GM12878 (cell line): ENCODE measurements around the gene NBEA. TPM values are rescaled to one million over a fixed set of nuclear protein-coding genes. Genes with fewer than 3 reads are reported as not detected.

ENCODE experiments used
- ATAC-seq: fragments of 200-7000 bp; cut with Tn5 transposase; 3 replicates; pipeline ENCODE4 v1.9.1; 2020; ENCODE audit warnings: mild to moderate bottlenecking, moderate library complexity
- BruUV-seq: library from RNA; stranded (reverse); fragments of 400-500 nt; replicated peaks from 2 replicates; lab custom pipeline; 2021; lab: Mats Ljungman, UMichigan
- CTCF ChIA-PET: fragments of 300-600 bp; sonication (Branson Sonifier 250); formaldehyde crosslinking; extraction: SDS; loops from one replicate; lab custom pipeline; 2021; ENCODE audit warnings: inconsistent platforms; lab: Yijun Ruan, JAX
- POLR2A ChIA-PET: fragments of 350-600 bp; formaldehyde crosslinking; extraction: SDS; loops from one replicate; lab custom pipeline; 2021; ENCODE audit warnings: inconsistent platforms; lab: Charles Lee
- RAD21 ChIA-PET: fragments of 300-600 bp; sonication (Branson Sonifier 250); formaldehyde crosslinking; loops from one replicate; lab custom pipeline; 2023; ENCODE audit warnings: antibody characterized with exemption; ENCODE audit not compliant: unreplicated experiment; lab: Charles Lee
- SMC1A ChIA-PET: fragments of 300-600 bp; sonication (Branson Sonifier 250); formaldehyde crosslinking; loops from one replicate; lab custom pipeline; 2023; ENCODE audit not compliant: unreplicated experiment, uncharacterized antibody; lab: Charles Lee
- DNase-seq: peaks from one replicate; pipeline ENCODE4 v3.0.0-alpha.2; 2011; ENCODE audit warnings: low read depth, low spot score
- FAIRE-seq: peaks from 3 replicates; lab custom pipeline; 2011; peaks lifted over from hg19 to GRCh38; lab: Jason Lieb, UNC
- H2AFZ ChIP-seq: 2 replicates; pipeline ENCODE4 v1.6.0; 2011; ENCODE audit warnings: low read depth, low read length, control low read depth; ENCODE audit not compliant: control insufficient read depth
- H3K27ac ChIP-seq: 2 replicates; pipeline ENCODE4 v1.5.1; 2011; ENCODE audit warnings: control low read depth; ENCODE audit not compliant: control insufficient read depth, insufficient read depth
- H3K27me3 ChIP-seq, 2 experiments: replicated peaks in 1 of 2; 2 replicates each; pipeline versions ENCODE4 v1.6.0 to v1.6.1; 2011; ENCODE audit warnings: low read length in 1 of 2; ENCODE audit not compliant: control insufficient read depth in 2 of 2, insufficient read depth in 2 of 2
- H3K36me3 ChIP-seq, 2 experiments: 2 replicates each; pipeline ENCODE4 v1.5.1; 2011; ENCODE audit warnings: low read length in 1 of 2; ENCODE audit not compliant: control insufficient read depth in 2 of 2, insufficient read depth in 2 of 2
- H3K4me1 ChIP-seq: 2 replicates; pipeline ENCODE4 v1.6.1; 2011; ENCODE audit warnings: mild to moderate bottlenecking, low read length, moderate library complexity, mixed read lengths; ENCODE audit not compliant: control insufficient read depth, insufficient read depth
- H3K4me2 ChIP-seq: 2 replicates; pipeline ENCODE4 v1.6.0; 2011; ENCODE audit warnings: control low read depth; ENCODE audit not compliant: control insufficient read depth, insufficient read depth
- H3K4me3 ChIP-seq: fragments of 200-600 bp; sonication (generic); 2 replicates; pipeline ENCODE4 v1.5.1; 2016
- H3K79me2 ChIP-seq: 2 replicates; pipeline ENCODE4 v1.6.0; 2011; ENCODE audit warnings: low read length; ENCODE audit not compliant: control insufficient read depth, insufficient read depth
- H3K9ac ChIP-seq: 2 replicates; pipeline ENCODE4 v1.8.0; 2011; ENCODE audit warnings: low read length, control low read depth, mixed read lengths; ENCODE audit not compliant: control insufficient read depth, insufficient read depth
- H3K9me3 ChIP-seq: replicated peaks from 3 replicates; pipeline ENCODE4 v1.5.1; 2011; ENCODE audit warnings: mild to moderate bottlenecking, low read length; ENCODE audit not compliant: control insufficient read depth, insufficient read depth
- H4K20me1 ChIP-seq: 2 replicates; pipeline ENCODE4 v1.6.0; 2011; ENCODE audit not compliant: control insufficient read depth, insufficient read depth
- CTCF ChIP-seq, 3 experiments: IDR thresholded peaks in 2 of 3; conservative IDR thresholded peaks in 1 of 3; 2 replicates each; pipeline ENCODE4 v1.5.1; 2011; ENCODE audit warnings: low read depth in 3 of 3, low read length in 3 of 3, mild to moderate bottlenecking in 3 of 3, control low read depth in 2 of 3, moderate library complexity in 2 of 3, inconsistent platforms in 1 of 3, mixed read lengths in 1 of 3; ENCODE audit not compliant: control insufficient read depth in 2 of 3, insufficient read depth in 1 of 3; ENCODE audit errors: extremely low read depth in 1 of 3
- JUND ChIP-seq: IDR thresholded peaks from 2 replicates; pipeline ENCODE4 v1.6.1; 2012; ENCODE audit warnings: low read depth, mild to moderate bottlenecking, low read length, improper control_type of control experiment, moderate library complexity
- NFXL1 ChIP-seq: fragments of 450-650 bp; IDR thresholded peaks from 2 replicates; pipeline ENCODE4 v1.6.1; 2017; ENCODE audit warnings: antibody characterized with exemption, mild to moderate bottlenecking, borderline replicate concordance
- POLR2AphosphoS2 ChIP-seq: IDR thresholded peaks from 2 replicates; pipeline ENCODE4 v1.6.1; 2011; ENCODE audit warnings: low read depth, mild to moderate bottlenecking, low read length, improper control_type of control experiment, moderate library complexity
- RFX5 ChIP-seq: IDR thresholded peaks from 2 replicates; pipeline ENCODE4 v1.6.1; 2011; ENCODE audit warnings: low read depth, low read length, improper control_type of control experiment
- SIN3A ChIP-seq: IDR thresholded peaks from 2 replicates; pipeline ENCODE4 v1.6.1; 2012; ENCODE audit warnings: low read depth, low read length, improper control_type of control experiment
- SREBF1 ChIP-seq: IDR thresholded peaks from 2 replicates; pipeline ENCODE4 v1.6.1; 2012; ENCODE audit warnings: mild to moderate bottlenecking, low read length
- YY1 ChIP-seq: IDR thresholded peaks from 2 replicates; pipeline ENCODE4 v1.6.1; 2011; ENCODE audit warnings: low read depth, mild to moderate bottlenecking, low read length
- ZNF622 ChIP-seq: fragments of 450-650 bp; IDR thresholded peaks from 2 replicates; pipeline ENCODE4 v1.6.1; 2017; ENCODE audit warnings: mild to moderate bottlenecking, inconsistent platforms
- WGBS: methylation state at CpG from one replicate; pipeline ENCODE4 v1.1.6; 2016; ENCODE audit warnings: low lambda C conversion rate; ENCODE audit not compliant: insufficient replicate concordance, insufficient coverage; ENCODE audit errors: missing lambda C conversion rate; 5-methylcytosine and 5-hydroxymethylcytosine counted together
- in situ Hi-C: fragments of 300-500 bp; cut with MboI; formaldehyde crosslinking; loops from 9 replicates; pipeline ENCODE4 v1.14.3; 2018; ENCODE audit warnings: mixed read lengths
- intact Hi-C: fragments of 100-400 bp; cut with micrococcal nuclease; formaldehyde crosslinking; loops from one replicate; pipeline ENCODE4 v1.14.2; 2022; ENCODE audit not compliant: unreplicated experiment
- polyA plus RNA-seq, 11 experiments: library from polyadenylated mRNA; depleted of rRNA in 4 of 11; unstranded in 6 of 11; stranded (reverse) in 5 of 11; fragments of >200 nt; fragmentation: Nextera tagmentation in 4 of 11; fragmentation: Illumina TruSeq in 1 of 11; extraction: Ambion mirVana in 4 of 11; extraction: Trizol in 1 of 11; gene quantifications; 1 replicate in 1 of 11; 2 replicates in 10 of 11; pipeline versions ENCODE4 v1.2.1 to v1.2.3, GENCODE V29; 2011 to 2016; ENCODE audit warnings: inconsistent platforms in 2 of 11, missing spikeins in 2 of 11, low read depth in 1 of 11
- total RNA-seq, 4 experiments: library from RNA; depleted of rRNA in 3 of 4; stranded (reverse); fragments of >200 nt in 3 of 4; fragmentation: Illumina TruSeq in 1 of 4; extraction: Trizol in 1 of 4; gene quantifications; 2 replicates each; pipeline versions ENCODE4 v1.2.1 to v1.2.3, GENCODE V29; 2013 to 2021
- TF ChIP-seq, protein P1 (sequence below): IDR thresholded peaks from 2 replicates; pipeline ENCODE4 v1.6.1; 2012; ENCODE audit warnings: improper control_type of control experiment, low read depth, low read length; ENCODE audit not compliant: insufficient replicate concordance
- TF ChIP-seq, protein P2 (sequence below): fragments of 450-650 bp; IDR thresholded peaks from 2 replicates; pipeline ENCODE4 v1.6.1; 2018; ENCODE audit warnings: borderline replicate concordance, mild to moderate bottlenecking; ENCODE audit not compliant: partially characterized antibody

Gene NBEA
- total and polyA plus RNA-seq, 10 of the 15 experiments (the other 5 are each of a cell fraction or from before 2014, with no cell fraction given): 0.23 to 3.6 (median 0.55) TPM

GRCh38 chr13:35514801-35515502, 572.9 kb downstream of the NBEA start:
- Histone ChIP-seq H4K20me1 (no peaks in the 10 kb centered on the region), H3K4me2 (no peak overlapping the region), H3K9ac (no peak overlapping the region), H2AFZ (no peak overlapping the region), H3K36me3 (no peaks in the 10 kb centered on the region), H3K4me3 (no peak overlapping the region), H3K27me3 (no peaks in the 10 kb centered on the region), H3K79me2 (no peaks in the 10 kb centered on the region), H3K4me1 (no peaks in the 10 kb centered on the region), H3K9me3 (no peaks in the 10 kb centered on the region), H3K27ac (no peak overlapping the region)
- POLR2A ChIA-PET: no interaction called here
- CTCF ChIA-PET: interaction anchor here (0.7 kb wide), 1 partner anchor 12 kb away, joined by 4 read pairs; no protein-coding TSS in a partner anchor
- intact Hi-C loops: no loop called here
- TF ChIP-seq, protein P1, sequence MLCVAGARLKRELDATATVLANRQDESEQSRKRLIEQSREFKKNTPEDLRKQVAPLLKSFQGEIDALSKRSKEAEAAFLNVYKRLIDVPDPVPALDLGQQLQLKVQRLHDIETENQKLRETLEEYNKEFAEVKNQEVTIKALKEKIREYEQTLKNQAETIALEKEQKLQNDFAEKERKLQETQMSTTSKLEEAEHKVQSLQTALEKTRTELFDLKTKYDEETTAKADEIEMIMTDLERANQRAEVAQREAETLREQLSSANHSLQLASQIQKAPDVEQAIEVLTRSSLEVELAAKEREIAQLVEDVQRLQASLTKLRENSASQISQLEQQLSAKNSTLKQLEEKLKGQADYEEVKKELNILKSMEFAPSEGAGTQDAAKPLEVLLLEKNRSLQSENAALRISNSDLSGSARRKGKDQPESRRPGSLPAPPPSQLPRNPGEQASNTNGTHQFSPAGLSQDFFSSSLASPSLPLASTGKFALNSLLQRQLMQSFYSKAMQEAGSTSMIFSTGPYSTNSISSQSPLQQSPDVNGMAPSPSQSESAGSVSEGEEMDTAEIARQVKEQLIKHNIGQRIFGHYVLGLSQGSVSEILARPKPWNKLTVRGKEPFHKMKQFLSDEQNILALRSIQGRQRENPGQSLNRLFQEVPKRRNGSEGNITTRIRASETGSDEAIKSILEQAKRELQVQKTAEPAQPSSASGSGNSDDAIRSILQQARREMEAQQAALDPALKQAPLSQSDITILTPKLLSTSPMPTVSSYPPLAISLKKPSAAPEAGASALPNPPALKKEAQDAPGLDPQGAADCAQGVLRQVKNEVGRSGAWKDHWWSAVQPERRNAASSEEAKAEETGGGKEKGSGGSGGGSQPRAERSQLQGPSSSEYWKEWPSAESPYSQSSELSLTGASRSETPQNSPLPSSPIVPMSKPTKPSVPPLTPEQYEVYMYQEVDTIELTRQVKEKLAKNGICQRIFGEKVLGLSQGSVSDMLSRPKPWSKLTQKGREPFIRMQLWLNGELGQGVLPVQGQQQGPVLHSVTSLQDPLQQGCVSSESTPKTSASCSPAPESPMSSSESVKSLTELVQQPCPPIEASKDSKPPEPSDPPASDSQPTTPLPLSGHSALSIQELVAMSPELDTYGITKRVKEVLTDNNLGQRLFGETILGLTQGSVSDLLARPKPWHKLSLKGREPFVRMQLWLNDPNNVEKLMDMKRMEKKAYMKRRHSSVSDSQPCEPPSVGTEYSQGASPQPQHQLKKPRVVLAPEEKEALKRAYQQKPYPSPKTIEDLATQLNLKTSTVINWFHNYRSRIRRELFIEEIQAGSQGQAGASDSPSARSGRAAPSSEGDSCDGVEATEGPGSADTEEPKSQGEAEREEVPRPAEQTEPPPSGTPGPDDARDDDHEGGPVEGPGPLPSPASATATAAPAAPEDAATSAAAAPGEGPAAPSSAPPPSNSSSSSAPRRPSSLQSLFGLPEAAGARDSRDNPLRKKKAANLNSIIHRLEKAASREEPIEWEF: no peak
- TF ChIP-seq RFX5: no peak
- TF ChIP-seq SIN3A: no peak
- TF ChIP-seq YY1: no peak
- TF ChIP-seq SREBF1: no peak
- TF ChIP-seq ZNF622: no peak
- no peak for TF ChIP-seq CTCF (IDR thresholded peaks at IDR 0.05 in 2 of 3, conservative IDR thresholded peaks at IDR 0.05 in 1 of 3; ENCODE audit: control insufficient read depth in 2 of 3, extremely low read depth in 1 of 3, insufficient read depth in 1 of 3, low read depth in 3 of 3, low read length in 3 of 3)
- TF ChIP-seq, protein P2, sequence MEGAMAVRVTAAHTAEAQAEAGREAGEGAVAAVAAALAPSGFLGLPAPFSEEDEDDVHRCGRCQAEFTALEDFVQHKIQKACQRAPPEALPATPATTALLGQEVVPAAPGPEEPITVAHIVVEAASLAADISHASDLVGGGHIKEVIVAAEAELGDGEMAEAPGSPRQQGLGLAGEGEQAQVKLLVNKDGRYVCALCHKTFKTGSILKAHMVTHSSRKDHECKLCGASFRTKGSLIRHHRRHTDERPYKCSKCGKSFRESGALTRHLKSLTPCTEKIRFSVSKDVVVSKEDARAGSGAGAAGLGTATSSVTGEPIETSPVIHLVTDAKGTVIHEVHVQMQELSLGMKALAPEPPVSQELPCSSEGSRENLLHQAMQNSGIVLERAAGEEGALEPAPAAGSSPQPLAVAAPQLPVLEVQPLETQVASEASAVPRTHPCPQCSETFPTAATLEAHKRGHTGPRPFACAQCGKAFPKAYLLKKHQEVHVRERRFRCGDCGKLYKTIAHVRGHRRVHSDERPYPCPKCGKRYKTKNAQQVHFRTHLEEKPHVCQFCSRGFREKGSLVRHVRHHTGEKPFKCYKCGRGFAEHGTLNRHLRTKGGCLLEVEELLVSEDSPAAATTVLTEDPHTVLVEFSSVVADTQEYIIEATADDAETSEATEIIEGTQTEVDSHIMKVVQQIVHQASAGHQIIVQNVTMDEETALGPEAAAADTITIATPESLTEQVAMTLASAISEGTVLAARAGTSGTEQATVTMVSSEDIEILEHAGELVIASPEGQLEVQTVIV: no peak
- no peak for TF ChIP-seq POLR2AphosphoS2
- no peak for TF ChIP-seq NFXL1
- no peak for TF ChIP-seq JUND
- ATAC-seq (no peak), DNase-seq (no peak), FAIRE-seq (no peak)
- BruUV-seq: no TSS peak
- RAD21 ChIA-PET: no interaction called here
- in situ Hi-C loops: no loop called here
- SMC1A ChIA-PET: no interaction called here
- WGBS: 24% methylated on average over 6 of the region's 6 CpGs
